GM12878 (cell line): ENCODE measurements around the gene LRP5. TPM values are rescaled to one million over a fixed set of nuclear protein-coding genes. Genes with fewer than 3 reads are reported as not detected.

ENCODE experiments used
- ATAC-seq: fragments of 200-7000 bp; cut with Tn5 transposase; 3 replicates; pipeline ENCODE4 v1.9.1; 2020; ENCODE audit warnings: mild to moderate bottlenecking, moderate library complexity
- BruUV-seq: library from RNA; stranded (reverse); fragments of 400-500 nt; replicated peaks from 2 replicates; lab custom pipeline; 2021; lab: Mats Ljungman, UMichigan
- CTCF ChIA-PET: fragments of 300-600 bp; sonication (Branson Sonifier 250); formaldehyde crosslinking; extraction: SDS; loops from one replicate; lab custom pipeline; 2021; ENCODE audit warnings: inconsistent platforms; lab: Yijun Ruan, JAX
- POLR2A ChIA-PET: fragments of 350-600 bp; formaldehyde crosslinking; extraction: SDS; loops from one replicate; lab custom pipeline; 2021; ENCODE audit warnings: inconsistent platforms; lab: Charles Lee
- RAD21 ChIA-PET: fragments of 300-600 bp; sonication (Branson Sonifier 250); formaldehyde crosslinking; loops from one replicate; lab custom pipeline; 2023; ENCODE audit warnings: antibody characterized with exemption; ENCODE audit not compliant: unreplicated experiment; lab: Charles Lee
- SMC1A ChIA-PET: fragments of 300-600 bp; sonication (Branson Sonifier 250); formaldehyde crosslinking; loops from one replicate; lab custom pipeline; 2023; ENCODE audit not compliant: unreplicated experiment, uncharacterized antibody; lab: Charles Lee
- DNase-seq: peaks from one replicate; pipeline ENCODE4 v3.0.0-alpha.2; 2011; ENCODE audit warnings: low read depth, low spot score
- FAIRE-seq: peaks from 3 replicates; lab custom pipeline; 2011; peaks lifted over from hg19 to GRCh38; lab: Jason Lieb, UNC
- H2AFZ ChIP-seq: 2 replicates; pipeline ENCODE4 v1.6.0; 2011; ENCODE audit warnings: low read depth, low read length, control low read depth; ENCODE audit not compliant: control insufficient read depth
- H3K27ac ChIP-seq: 2 replicates; pipeline ENCODE4 v1.5.1; 2011; ENCODE audit warnings: control low read depth; ENCODE audit not compliant: control insufficient read depth, insufficient read depth
- H3K27me3 ChIP-seq, 2 experiments: replicated peaks in 1 of 2; 2 replicates each; pipeline versions ENCODE4 v1.6.0 to v1.6.1; 2011; ENCODE audit warnings: low read length in 1 of 2; ENCODE audit not compliant: control insufficient read depth in 2 of 2, insufficient read depth in 2 of 2
- H3K36me3 ChIP-seq, 2 experiments: 2 replicates each; pipeline ENCODE4 v1.5.1; 2011; ENCODE audit warnings: low read length in 1 of 2; ENCODE audit not compliant: control insufficient read depth in 2 of 2, insufficient read depth in 2 of 2
- H3K4me1 ChIP-seq: 2 replicates; pipeline ENCODE4 v1.6.1; 2011; ENCODE audit warnings: mild to moderate bottlenecking, low read length, moderate library complexity, mixed read lengths; ENCODE audit not compliant: control insufficient read depth, insufficient read depth
- H3K4me2 ChIP-seq: 2 replicates; pipeline ENCODE4 v1.6.0; 2011; ENCODE audit warnings: control low read depth; ENCODE audit not compliant: control insufficient read depth, insufficient read depth
- H3K4me3 ChIP-seq: fragments of 200-600 bp; sonication (generic); 2 replicates; pipeline ENCODE4 v1.5.1; 2016
- H3K79me2 ChIP-seq: 2 replicates; pipeline ENCODE4 v1.6.0; 2011; ENCODE audit warnings: low read length; ENCODE audit not compliant: control insufficient read depth, insufficient read depth
- H3K9ac ChIP-seq: 2 replicates; pipeline ENCODE4 v1.8.0; 2011; ENCODE audit warnings: low read length, control low read depth, mixed read lengths; ENCODE audit not compliant: control insufficient read depth, insufficient read depth
- H3K9me3 ChIP-seq: replicated peaks from 3 replicates; pipeline ENCODE4 v1.5.1; 2011; ENCODE audit warnings: mild to moderate bottlenecking, low read length; ENCODE audit not compliant: control insufficient read depth, insufficient read depth
- H4K20me1 ChIP-seq: 2 replicates; pipeline ENCODE4 v1.6.0; 2011; ENCODE audit not compliant: control insufficient read depth, insufficient read depth
- IRF4 ChIP-seq: IDR thresholded peaks from 2 replicates; pipeline ENCODE4 v1.6.1; 2011; ENCODE audit warnings: low read depth, low read length
- MTA3 ChIP-seq: IDR thresholded peaks from 2 replicates; pipeline ENCODE4 v1.6.1; 2012; ENCODE audit warnings: low read length, inconsistent platforms, borderline replicate concordance
- WGBS: methylation state at CpG from one replicate; pipeline ENCODE4 v1.1.6; 2016; ENCODE audit warnings: low lambda C conversion rate; ENCODE audit not compliant: insufficient replicate concordance, insufficient coverage; ENCODE audit errors: missing lambda C conversion rate; 5-methylcytosine and 5-hydroxymethylcytosine counted together
- in situ Hi-C: fragments of 300-500 bp; cut with MboI; formaldehyde crosslinking; loops from 9 replicates; pipeline ENCODE4 v1.14.3; 2018; ENCODE audit warnings: mixed read lengths
- intact Hi-C: fragments of 100-400 bp; cut with micrococcal nuclease; formaldehyde crosslinking; loops from one replicate; pipeline ENCODE4 v1.14.2; 2022; ENCODE audit not compliant: unreplicated experiment
- polyA plus RNA-seq, 11 experiments: library from polyadenylated mRNA; depleted of rRNA in 4 of 11; unstranded in 6 of 11; stranded (reverse) in 5 of 11; fragments of >200 nt; fragmentation: Nextera tagmentation in 4 of 11; fragmentation: Illumina TruSeq in 1 of 11; extraction: Ambion mirVana in 4 of 11; extraction: Trizol in 1 of 11; gene quantifications; 1 replicate in 1 of 11; 2 replicates in 10 of 11; pipeline versions ENCODE4 v1.2.1 to v1.2.3, GENCODE V29; 2011 to 2016; ENCODE audit warnings: inconsistent platforms in 2 of 11, missing spikeins in 2 of 11, low read depth in 1 of 11
- total RNA-seq, 4 experiments: library from RNA; depleted of rRNA in 3 of 4; stranded (reverse); fragments of >200 nt in 3 of 4; fragmentation: Illumina TruSeq in 1 of 4; extraction: Trizol in 1 of 4; gene quantifications; 2 replicates each; pipeline versions ENCODE4 v1.2.1 to v1.2.3, GENCODE V29; 2013 to 2021

The LRP5 gene
- total and polyA plus RNA-seq, 10 of the 15 experiments (the other 5 are each of a cell fraction or from before 2014, with no cell fraction given) = 0.37 to 34.0 (median 6.6) TPM

DNA sequence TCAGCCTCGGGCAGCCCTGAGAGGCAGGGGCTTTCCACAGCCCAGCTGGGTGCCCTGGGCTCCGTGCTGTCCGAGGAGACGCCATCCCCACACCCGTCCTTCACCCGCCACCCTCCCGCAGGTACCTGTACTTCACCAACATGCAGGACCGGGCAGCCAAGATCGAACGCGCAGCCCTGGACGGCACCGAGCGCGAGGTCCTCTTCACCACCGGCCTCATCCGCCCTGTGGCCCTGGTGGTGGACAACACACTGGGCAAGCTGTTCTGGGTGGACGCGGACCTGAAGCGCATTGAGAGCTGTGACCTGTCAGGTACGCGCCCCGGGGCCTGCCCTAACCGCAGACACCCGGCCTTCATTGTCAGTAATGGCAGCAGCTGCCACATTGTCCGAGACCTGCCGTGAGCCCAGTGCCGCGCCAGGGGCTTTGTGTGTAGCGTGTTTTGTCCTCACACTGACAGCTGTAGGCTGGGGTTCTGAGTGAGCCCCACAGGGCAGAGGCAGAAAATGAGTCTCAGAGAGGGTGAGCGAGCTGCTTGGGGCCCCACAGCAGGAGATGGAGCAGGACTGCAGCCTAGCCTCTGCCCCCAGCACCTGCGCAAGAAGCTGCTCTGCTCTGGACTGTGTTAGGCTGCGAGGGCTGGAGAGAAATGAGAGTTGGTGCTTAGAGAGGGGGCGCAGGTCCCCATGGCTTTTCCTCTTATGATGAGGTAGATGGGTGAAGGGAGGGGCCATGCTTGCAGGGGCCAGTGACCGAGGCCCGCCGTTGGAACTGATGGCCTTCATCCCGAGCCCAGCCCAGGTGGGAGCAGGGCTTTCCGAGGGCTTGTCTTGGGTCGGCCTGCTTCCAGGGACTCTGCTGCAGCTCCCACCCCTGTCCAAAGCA lies 112.8 kb downstream of the LRP5 start:
- Histone ChIP-seq H3K27me3 (no peaks in the 10 kb centered on the region), H4K20me1 (no peaks in the 10 kb centered on the region), H3K79me2 (no peaks in the 10 kb centered on the region), H3K4me1 (no peaks in the 10 kb centered on the region), H3K27ac (no peak overlapping the region), H3K4me2 (no peak overlapping the region), H3K36me3 (peaks cover 15 to 28% of the 10 kb centered on the region in 2 experiments), H2AFZ (no peak overlapping the region), H3K9me3 (peaks cover 10% of the 10 kb centered on the region; the same call in 2 of the 3 replicates), H3K9ac (no peak overlapping the region), H3K4me3 (no peak overlapping the region)
- ChIA-PET POLR2A (no interaction called here), SMC1A (no interaction called here), CTCF (no interaction called here), RAD21 (no interaction called here)
- no peak for FAIRE-seq
- 87% methylated on average over 39 of the region's 40 CpGs for WGBS
- BruUV-seq = no TSS peak
- no peak for TF ChIP-seq MTA3
- intact Hi-C loops (no loop called here), in situ Hi-C loops (no loop called here)
- ATAC-seq = no peak
- DNase-seq = no peak

DNA sequence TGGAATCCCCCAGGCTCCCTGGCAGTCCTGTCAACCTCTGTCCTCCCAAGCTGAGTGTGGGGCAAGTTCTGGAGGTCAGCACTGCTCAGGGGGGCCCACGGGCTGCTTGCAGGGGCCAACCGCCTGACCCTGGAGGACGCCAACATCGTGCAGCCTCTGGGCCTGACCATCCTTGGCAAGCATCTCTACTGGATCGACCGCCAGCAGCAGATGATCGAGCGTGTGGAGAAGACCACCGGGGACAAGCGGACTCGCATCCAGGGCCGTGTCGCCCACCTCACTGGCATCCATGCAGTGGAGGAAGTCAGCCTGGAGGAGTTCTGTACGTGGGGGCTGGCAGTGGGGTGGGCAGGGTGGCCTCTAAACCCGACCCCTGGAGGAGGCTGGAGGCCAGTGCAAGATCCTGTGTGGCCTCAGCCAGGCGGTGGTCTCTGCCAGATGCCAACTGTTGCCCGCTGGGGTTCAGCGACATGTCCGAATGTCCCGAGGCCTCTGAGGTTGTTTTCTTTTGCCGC lies 113.5 kb downstream of the LRP5 start:
- DNase-seq = no peak
- WGBS = 83% methylated on average over 16 of the region's 21 CpGs
- FAIRE-seq = no peak

More for the DNA sequence above, 113.5 kb downstream of the LRP5 start:
- ChIA-PET SMC1A (no interaction called here), RAD21 (no interaction called here)
- H3K4me1 ChIP-seq = no peaks in the 10 kb centered on the region
- no peak overlapping the region for H3K4me3 ChIP-seq
- no peak for TF ChIP-seq IRF4
- TF ChIP-seq, all 136 proteins: peak for 0
- Histone ChIP-seq H2AFZ (no peak overlapping the region), H3K27ac (no peak overlapping the region), H3K9me3 (peaks cover 10% of the 10 kb centered on the region; the same call in 2 of the 3 replicates), H3K27me3 (no peaks in the 10 kb centered on the region), H4K20me1 (no peaks in the 10 kb centered on the region), H3K9ac (no peak overlapping the region), H3K4me2 (no peak overlapping the region), H3K79me2 (no peaks in the 10 kb centered on the region), H3K36me3 (peaks cover 15 to 28% of the 10 kb centered on the region in 2 experiments)
- no peak for ATAC-seq
- in situ Hi-C loops (no loop called here), intact Hi-C loops (no loop called here)
- no TSS peak for BruUV-seq
- ChIA-PET POLR2A (no interaction called here), CTCF (no interaction called here)
